ENCODE results near the gene SARDH.

GRCh38 chr9:133752739-133753446, 14.7 kb upstream of the SARDH start:
- TF ChIP-seq CTCF (conservative IDR thresholded peaks at IDR 0.05 in 1 of 2, IDR thresholded peaks at IDR 0.05 in 1 of 2; ENCODE audit: low read depth in 1 of 2, low read length in 2 of 2) = no peak
- TF ChIP-seq EZH2 (IDR thresholded peaks at IDR 0.05; ENCODE audit: low read length, missing control alignments) = no peak

Data from fibroblast of lung (primary cell).